Activated T-helper 17 cell treated with anti-CD3 and anti-CD28 coated beads, Interleukin-2, amount 50 U/mL, for 72 hours (primary cell): ENCODE measurements around the gene PPP1R36. TPM values are rescaled to one million over a fixed set of nuclear protein-coding genes. Genes with fewer than 3 reads are reported as not detected.
"Not testable (repeated sequence)": the region's sequence is repeated elsewhere in the genome, so short reads cannot be mapped to it uniquely, and the experiment has no call there.

Experiments
- ATAC-seq: fragments of 150-1000 bp; cut with Tn5 transposase; replicated peaks from 2 replicates; pipeline ENCODE4 v1.10.0; 2021; ENCODE audit warnings: mild to moderate bottlenecking, moderate library complexity
- H3K27ac Mint-ChIP-seq: one replicate; pipeline ENCODE4 v1.8.0; 2022; ENCODE audit warnings: mixed read lengths
- H3K27me3 Mint-ChIP-seq: one replicate; pipeline ENCODE4 v1.8.0; 2022; ENCODE audit warnings: mixed read lengths
- H3K36me3 Mint-ChIP-seq: one replicate; pipeline ENCODE4 v1.8.0; 2022; ENCODE audit warnings: low read depth, mild to moderate bottlenecking, mixed read lengths
- H3K4me1 Mint-ChIP-seq: one replicate; pipeline ENCODE4 v1.8.0; 2022; ENCODE audit warnings: mixed read lengths
- H3K4me3 Mint-ChIP-seq: one replicate; pipeline ENCODE4 v1.8.0; 2022; ENCODE audit warnings: mild to moderate bottlenecking, mixed read lengths
- H3K9me3 Mint-ChIP-seq: one replicate; pipeline ENCODE4 v1.8.0; 2022; ENCODE audit warnings: mixed read lengths
- total RNA-seq, 2 donors: library from RNA; stranded (reverse); gene quantifications; one replicate each; pipeline ENCODE4 v1.2.3, GENCODE V29; 2022

The PPP1R36 gene
- total RNA-seq, 2 donors from 2014 or later = not detected

DNA sequence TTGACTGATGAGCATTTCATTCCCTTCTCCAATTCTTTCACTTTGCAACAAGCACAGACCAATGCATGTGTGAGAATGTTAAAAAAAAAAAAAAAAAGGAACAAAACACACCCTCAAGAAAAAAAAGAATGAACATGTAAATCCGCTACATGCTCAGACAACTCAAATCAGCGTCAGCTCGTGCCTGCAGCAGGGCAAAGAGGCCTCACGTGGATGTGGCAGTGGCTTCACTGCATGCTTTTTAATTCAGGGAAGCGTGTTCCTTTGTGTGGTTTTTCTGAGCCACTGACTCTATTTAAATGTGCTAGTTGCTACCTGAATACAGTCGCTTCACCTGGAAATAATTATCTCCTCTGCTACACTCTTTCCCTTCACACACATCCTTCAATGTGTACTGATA, 55.1 kb downstream of the PPP1R36 start:
- ATAC-seq = no peak
- H3K27ac Mint-ChIP-seq = no peak overlapping the region
- peaks cover 19% of the 10 kb centered on the region for H3K27me3 Mint-ChIP-seq

GRCh38 chr14:64605926-64606685, 56.3 kb downstream of the PPP1R36 start:
- H3K4me1 Mint-ChIP-seq = no peaks in the 10 kb centered on the region
- no peak for ATAC-seq
- no peak overlapping the region for H3K27ac Mint-ChIP-seq

More for the DNA sequence above, 55.1 kb downstream of the PPP1R36 start:
- H3K9me3 Mint-ChIP-seq = no peaks in the 10 kb centered on the region
- no peaks in the 10 kb centered on the region for H3K4me1 Mint-ChIP-seq
- H3K4me3 Mint-ChIP-seq = no peak overlapping the region
- H3K36me3 Mint-ChIP-seq = no peaks in the 10 kb centered on the region

GRCh38 chr14:64610049-64610746, 60.4 kb downstream of the PPP1R36 start:
- Mint-ChIP-seq H3K4me1 (no peaks in the 10 kb centered on the region), H3K4me3 (no peak overlapping the region), H3K36me3 (no peaks in the 10 kb centered on the region), H3K27me3 (peaks cover 8% of the 10 kb centered on the region), H3K27ac (no peak overlapping the region), H3K9me3 (no peaks in the 10 kb centered on the region)
- ATAC-seq = no peak

More at GRCh38 chr14:64605926-64606685, 56.3 kb downstream of the PPP1R36 start:
- H3K27me3 Mint-ChIP-seq = peaks cover 11% of the 10 kb centered on the region
- no peak overlapping the region for H3K4me3 Mint-ChIP-seq
- no peaks in the 10 kb centered on the region for H3K9me3 Mint-ChIP-seq
- no peaks in the 10 kb centered on the region for H3K36me3 Mint-ChIP-seq

GRCh38 chr14:64611358-64612020, 61.7 kb downstream of the PPP1R36 start:
- H3K27ac Mint-ChIP-seq = no peak overlapping the region
- H3K4me3 Mint-ChIP-seq = no peak overlapping the region
- no peaks in the 10 kb centered on the region for H3K27me3 Mint-ChIP-seq
- no peaks in the 10 kb centered on the region for H3K4me1 Mint-ChIP-seq
- ATAC-seq = no peak
- no peaks in the 10 kb centered on the region for H3K9me3 Mint-ChIP-seq
- no peaks in the 10 kb centered on the region for H3K36me3 Mint-ChIP-seq

DNA sequence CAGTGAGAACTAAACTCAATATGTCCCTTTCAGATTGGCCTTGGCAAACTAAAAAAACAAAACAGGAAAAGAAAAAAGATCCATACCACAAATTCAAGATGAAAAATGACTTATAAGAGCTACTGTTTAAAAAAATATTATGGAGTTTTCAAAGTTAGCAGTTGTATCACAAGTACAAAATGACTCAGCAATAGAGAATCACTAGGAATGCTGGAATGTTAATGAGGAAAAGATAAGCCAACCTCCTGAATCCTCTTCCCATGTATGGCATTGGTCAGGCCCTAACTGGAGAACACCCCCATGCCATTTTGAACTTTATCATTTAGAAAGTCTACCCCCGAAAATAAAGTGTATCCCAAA, 62.2 kb downstream of the PPP1R36 start:
- no peak for ATAC-seq
- H3K27ac Mint-ChIP-seq = no peak overlapping the region
- H3K9me3 Mint-ChIP-seq = no peaks in the 10 kb centered on the region
- H3K36me3 Mint-ChIP-seq = no peaks in the 10 kb centered on the region
- no peak overlapping the region for H3K4me3 Mint-ChIP-seq
- H3K4me1 Mint-ChIP-seq = no peaks in the 10 kb centered on the region
- peaks cover 2% of the 10 kb centered on the region for H3K27me3 Mint-ChIP-seq

DNA sequence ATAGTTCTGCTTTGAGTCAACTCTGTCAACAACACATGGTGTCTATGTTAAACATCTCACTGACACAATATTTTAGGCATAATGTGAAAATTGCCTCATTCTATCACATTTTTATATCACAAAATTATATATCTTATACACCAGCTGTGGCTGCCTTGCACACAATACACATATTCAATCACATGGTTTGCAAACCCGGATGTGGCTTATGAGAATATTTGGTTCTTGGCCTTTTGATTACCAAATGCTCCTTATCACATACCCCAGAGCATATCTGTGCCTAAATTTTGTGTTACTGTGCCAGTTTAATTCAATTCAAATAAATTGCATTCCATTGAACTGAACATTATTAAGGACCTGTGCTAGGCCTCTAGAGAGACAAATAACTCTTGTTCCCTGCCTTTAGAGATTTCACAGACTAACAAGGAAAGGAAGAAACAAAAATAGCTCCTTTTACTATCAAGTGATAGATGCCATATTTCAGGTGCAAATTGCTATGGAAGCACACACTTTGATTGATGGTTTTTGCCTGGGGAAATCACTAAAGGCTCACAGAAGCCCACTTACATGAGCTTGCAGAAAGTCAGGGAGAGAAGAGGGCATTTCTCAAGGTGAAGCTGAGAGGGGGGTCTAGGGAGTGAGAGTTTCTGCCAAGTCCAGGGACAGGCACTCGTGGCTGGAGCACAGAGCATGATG, 63.4 kb downstream of the PPP1R36 start:
- H3K27ac Mint-ChIP-seq = no peak overlapping the region
- H3K4me3 Mint-ChIP-seq = no peak overlapping the region
- no peaks in the 10 kb centered on the region for H3K36me3 Mint-ChIP-seq
- no peak for ATAC-seq
- peaks cover 3% of the 10 kb centered on the region for H3K27me3 Mint-ChIP-seq
- no peaks in the 10 kb centered on the region for H3K9me3 Mint-ChIP-seq
- H3K4me1 Mint-ChIP-seq = no peaks in the 10 kb centered on the region

- H3K4me1 Mint-ChIP-seq = no peaks in the 10 kb centered on the region
- H3K36me3 Mint-ChIP-seq = no peaks in the 10 kb centered on the region
- H3K9me3 Mint-ChIP-seq = no peaks in the 10 kb centered on the region
- H3K27me3 Mint-ChIP-seq = peaks cover 3% of the 10 kb centered on the region
- H3K4me3 Mint-ChIP-seq = no peak overlapping the region
- no peak overlapping the region for H3K27ac Mint-ChIP-seq
- ATAC-seq = no peak
These were observed 64.4 kb downstream of the PPP1R36 start for GRCh38 chr14:64614166-64614565.

DNA sequence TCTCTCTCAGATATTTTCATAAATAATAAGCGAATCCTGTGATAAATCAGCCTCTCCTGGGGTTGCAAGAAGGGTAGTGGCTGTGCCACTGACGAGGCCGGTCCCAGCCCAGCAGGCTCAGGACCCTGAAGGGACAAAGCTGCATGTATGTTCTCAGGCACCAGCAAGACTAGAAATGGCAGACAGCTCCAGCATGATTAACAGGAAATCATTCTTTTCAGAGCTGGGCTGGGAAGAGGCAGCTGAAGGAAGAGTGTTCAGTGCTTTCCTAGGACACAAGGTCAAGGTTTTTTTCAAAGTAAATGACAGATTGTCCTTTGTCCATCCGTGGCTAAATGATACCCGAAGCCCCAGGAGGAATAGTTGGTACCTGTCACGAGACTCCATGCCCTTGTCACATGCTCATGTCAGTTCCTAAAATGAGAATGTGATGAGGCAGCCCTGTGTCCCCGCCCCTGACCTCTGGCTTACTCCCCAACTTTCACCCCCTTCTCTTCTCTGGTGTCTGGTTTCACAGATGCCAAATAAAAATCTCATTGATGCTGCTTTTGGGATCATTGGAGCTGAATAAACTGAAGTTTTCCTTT, 65.1 kb downstream of the PPP1R36 start:
- Mint-ChIP-seq H3K36me3 (no peaks in the 10 kb centered on the region), H3K27ac (no peak overlapping the region), H3K4me1 (no peaks in the 10 kb centered on the region), H3K9me3 (no peaks in the 10 kb centered on the region), H3K27me3 (peaks cover 3% of the 10 kb centered on the region), H3K4me3 (no peak overlapping the region)
- ATAC-seq = no peak

DNA sequence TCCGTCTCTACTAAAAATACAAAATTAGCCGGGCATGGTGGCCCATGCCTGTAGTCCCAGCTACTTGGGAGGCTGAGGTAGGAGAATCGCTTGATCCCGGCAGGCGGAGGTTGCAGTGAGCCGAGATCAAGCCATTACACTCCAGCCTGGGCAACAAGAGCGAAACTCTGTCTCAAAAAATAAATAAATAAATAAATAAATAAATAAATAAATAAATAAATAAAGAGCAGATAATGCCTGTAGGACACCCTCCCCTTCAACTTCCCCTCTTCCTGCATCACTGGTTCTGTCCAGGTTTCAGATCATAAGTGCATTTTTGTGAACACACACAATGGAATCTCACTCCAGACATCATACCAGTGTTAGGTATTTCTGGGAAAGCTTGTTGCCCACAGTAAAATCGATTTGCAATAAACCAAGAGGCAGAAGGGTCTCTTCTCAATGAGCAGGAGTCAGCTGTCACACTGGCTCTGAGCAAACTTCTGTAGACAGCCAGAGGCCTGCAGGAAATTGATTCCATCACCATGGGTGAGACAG, 68.2 kb downstream of the PPP1R36 start:
- H3K27ac Mint-ChIP-seq, H3K9me3 Mint-ChIP-seq, H3K27me3 Mint-ChIP-seq, H3K36me3 Mint-ChIP-seq, ATAC-seq, H3K4me1 Mint-ChIP-seq, H3K4me3 Mint-ChIP-seq: not testable (repeated sequence)

DNA sequence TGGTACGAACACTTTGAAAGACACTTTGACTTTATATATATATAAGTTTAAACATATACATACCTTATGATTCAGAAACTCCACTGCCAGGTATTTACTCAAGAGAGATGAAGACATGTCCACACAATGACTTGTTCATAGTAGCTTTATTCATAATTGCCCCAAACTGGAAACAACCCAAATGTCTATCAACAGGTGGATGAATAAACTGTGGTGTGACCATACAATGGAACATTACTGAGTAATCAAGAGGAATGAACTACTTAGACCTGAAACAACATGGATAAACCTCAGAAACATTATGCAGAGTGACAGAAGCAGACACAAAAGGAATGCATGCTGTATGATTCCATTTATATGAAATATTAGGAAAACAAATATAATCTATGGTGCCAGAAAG, 71.1 kb downstream of the PPP1R36 start:
- H3K4me3 Mint-ChIP-seq = no peak overlapping the region
- H3K27ac Mint-ChIP-seq = no peak overlapping the region
- H3K36me3 Mint-ChIP-seq = no peaks in the 10 kb centered on the region
- H3K4me1 Mint-ChIP-seq = peaks cover 6% of the 10 kb centered on the region
- ATAC-seq = peak; percentile 57
- no peaks in the 10 kb centered on the region for H3K9me3 Mint-ChIP-seq
- peaks cover 3% of the 10 kb centered on the region for H3K27me3 Mint-ChIP-seq

DNA sequence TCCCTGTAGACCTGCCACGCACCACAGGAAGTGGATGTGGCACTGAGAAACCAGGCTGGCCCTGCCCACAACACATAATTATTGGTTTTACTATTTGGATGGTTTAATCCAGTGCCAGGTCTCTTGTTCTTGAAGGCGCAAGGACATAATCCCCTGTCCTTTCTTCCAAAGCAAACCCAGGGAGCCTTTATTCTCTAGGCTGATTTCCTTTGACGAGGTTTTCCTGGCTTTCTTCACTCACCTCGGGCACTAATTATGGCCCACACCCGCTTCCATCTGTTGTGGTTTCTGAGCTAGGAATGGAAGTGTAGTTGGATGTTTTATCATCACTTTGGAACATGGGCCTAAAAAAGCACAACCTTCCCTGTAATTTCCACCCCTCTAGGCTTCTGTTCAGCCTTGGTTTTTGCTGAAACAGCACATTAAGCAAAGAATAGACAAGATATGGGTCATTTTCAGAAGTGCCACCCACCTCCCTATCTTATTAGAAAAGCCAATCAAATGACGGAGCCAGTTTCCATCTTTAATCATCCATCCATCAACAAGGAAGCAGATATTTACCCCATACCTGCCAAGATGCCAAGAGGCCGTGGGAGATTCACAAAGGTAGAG, 73.9 kb downstream of the PPP1R36 start:
- Mint-ChIP-seq H3K4me1 (peaks cover 6% of the 10 kb centered on the region), H3K9me3 (no peaks in the 10 kb centered on the region), H3K27ac (no peak overlapping the region), H3K36me3 (no peaks in the 10 kb centered on the region), H3K27me3 (peaks cover 4% of the 10 kb centered on the region), H3K4me3 (no peak overlapping the region)
- ATAC-seq = no peak

GRCh38 chr14:64625386-64626232, 75.8 kb downstream of the PPP1R36 start:
- Mint-ChIP-seq H3K27me3 (peaks cover 4% of the 10 kb centered on the region), H3K4me3 (no peak overlapping the region), H3K4me1 (peaks cover 6% of the 10 kb centered on the region), H3K27ac (no peak overlapping the region), H3K36me3 (no peaks in the 10 kb centered on the region), H3K9me3 (no peaks in the 10 kb centered on the region)
- no peak for ATAC-seq

GRCh38 chr14:64628940-64629408, 79.2 kb downstream of the PPP1R36 start:
- peaks cover 2% of the 10 kb centered on the region for H3K4me1 Mint-ChIP-seq
- H3K9me3 Mint-ChIP-seq = no peaks in the 10 kb centered on the region
- ATAC-seq = no peak
- no peaks in the 10 kb centered on the region for H3K36me3 Mint-ChIP-seq
- peaks cover 4% of the 10 kb centered on the region for H3K27me3 Mint-ChIP-seq
- no peak overlapping the region for H3K4me3 Mint-ChIP-seq
- no peak overlapping the region for H3K27ac Mint-ChIP-seq
